ENCODE measurements around the gene NEK7. TPM values are rescaled to one million over a fixed set of nuclear protein-coding genes. Genes with fewer than 3 reads are reported as not detected.

NEK7 gene
- total and polyA plus RNA-seq, 2 donors (not counting 1 experiment from before 2014, with no cell fraction given) = 8.1 to 75.4 TPM

GRCh38 chr1:198328458-198329032 is 171.7 kb downstream of the NEK7 start:
- no peaks in the 10 kb centered on the region for H3K9me3 Mint-ChIP-seq (ENCODE audit: insufficient read depth)
- peaks cover 4% of the 10 kb centered on the region for H3K27me3 Mint-ChIP-seq
- H4K20me1 ChIP-seq (ENCODE audit: control insufficient read depth, insufficient read depth, low read length, poor library complexity, severe bottlenecking) = no peaks in the 10 kb centered on the region
- no peaks in the 10 kb centered on the region for H3K4me1 Mint-ChIP-seq
- no peak overlapping the region for H2AFZ ChIP-seq (ENCODE audit: insufficient read depth, low read depth, low read length, poor library complexity, severe bottlenecking)
- H3K4me1 ChIP-seq (ENCODE audit: control insufficient read depth in 2 of 2, insufficient read depth in 2 of 2, low read length in 2 of 2) = no peaks in the 10 kb centered on the region
- DNase-seq (no peak), ATAC-seq (ENCODE audit: low read depth) (no peak)
- CTCF ChIA-PET = no interaction called here
- no peaks in the 10 kb centered on the region for H3K79me2 ChIP-seq (ENCODE audit: control insufficient read depth, insufficient read depth, low read length)
- peaks cover 0 to 4% (median 0%) of the 10 kb centered on the region in 3 donors for H3K9me3 ChIP-seq (ENCODE audit: control extremely low read depth in 1 of 3, control insufficient read depth in 2 of 3, insufficient read depth in 1 of 3, low read length in 2 of 3)
- TF ChIP-seq EZH2 (IDR thresholded peaks at IDR 0.05; ENCODE audit: borderline replicate concordance, insufficient read depth, low read depth, low read length, poor library complexity, severe bottlenecking) (no peak), CTCF (IDR thresholded peaks at IDR 0.05) (no peak)
- intact Hi-C loops (cut with micrococcal nuclease) = no loop called here
- H3K4me3 Mint-ChIP-seq = no peak overlapping the region
- no peak overlapping the region for H3K9ac ChIP-seq (ENCODE audit: low read length)
- no peaks in the 10 kb centered on the region for H3K27me3 ChIP-seq (replicated peaks in 1 of 4; ENCODE audit: control extremely low read depth in 1 of 4, control insufficient read depth in 3 of 4, insufficient read depth in 4 of 4, low read length in 3 of 4)
- WGBS (ENCODE audit: insufficient coverage) = 97% methylated on average over 6 of the region's 10 CpGs
- no peak overlapping the region for H3K4me3 ChIP-seq (ENCODE audit: control extremely low read depth in 1 of 5, extremely low read depth in 1 of 5, insufficient read depth in 1 of 5, low read depth in 2 of 5, low read length in 4 of 5)
- POLR2A ChIA-PET = no interaction called here
- no peak overlapping the region for H3K27ac ChIP-seq (ENCODE audit: low read length in 2 of 2)
- no peak overlapping the region for H3K4me2 ChIP-seq (replicated peaks; ENCODE audit: low read depth, low read length, poor library complexity, severe bottlenecking)
- no peak overlapping the region for H3K27ac Mint-ChIP-seq
- H3K36me3 ChIP-seq (replicated peaks in 1 of 2; ENCODE audit: control extremely low read depth in 1 of 2, control insufficient read depth in 1 of 2, extremely low read depth in 1 of 2, insufficient read depth in 2 of 2, low read length in 1 of 2) = no peaks in the 10 kb centered on the region

- no peak overlapping the region for H3K27ac Mint-ChIP-seq
- H3K36me3 ChIP-seq (replicated peaks in 1 of 2; ENCODE audit: control extremely low read depth in 1 of 2, control insufficient read depth in 1 of 2, extremely low read depth in 1 of 2, insufficient read depth in 2 of 2, low read length in 1 of 2) = no peaks in the 10 kb centered on the region
- 100% methylated on average over 1 of the region's 2 CpGs for WGBS (ENCODE audit: insufficient coverage)
Observed at GRCh38 chr1:198330982-198331615, 174.3 kb downstream of the NEK7 start.

More at GRCh38 chr1:198330982-198331615, 174.3 kb downstream of the NEK7 start:
- ChIA-PET CTCF (no interaction called here), POLR2A (no interaction called here)
- Mint-ChIP-seq H3K4me3 (no peak overlapping the region), H3K9me3 (ENCODE audit: insufficient read depth) (peaks cover 4% of the 10 kb centered on the region), H3K27me3 (peaks cover 6% of the 10 kb centered on the region), H3K4me1 (no peaks in the 10 kb centered on the region)
- TF ChIP-seq EZH2 (IDR thresholded peaks at IDR 0.05; ENCODE audit: borderline replicate concordance, insufficient read depth, low read depth, low read length, poor library complexity, severe bottlenecking) (no peak), CTCF (IDR thresholded peaks at IDR 0.05) (no peak)
- no peak overlapping the region for H2AFZ ChIP-seq (ENCODE audit: insufficient read depth, low read depth, low read length, poor library complexity, severe bottlenecking)
- no peaks in the 10 kb centered on the region for H4K20me1 ChIP-seq (ENCODE audit: control insufficient read depth, insufficient read depth, low read length, poor library complexity, severe bottlenecking)
- peaks cover 0 to 4% (median 0%) of the 10 kb centered on the region in 3 donors for H3K9me3 ChIP-seq (ENCODE audit: control extremely low read depth in 1 of 3, control insufficient read depth in 2 of 3, insufficient read depth in 1 of 3, low read length in 2 of 3)
- no peak overlapping the region for H3K27ac ChIP-seq (ENCODE audit: low read length in 2 of 2)
- H3K27me3 ChIP-seq (replicated peaks in 1 of 4; ENCODE audit: control extremely low read depth in 1 of 4, control insufficient read depth in 3 of 4, insufficient read depth in 4 of 4, low read length in 3 of 4) = no peaks in the 10 kb centered on the region
- no peak overlapping the region for H3K4me3 ChIP-seq (ENCODE audit: control extremely low read depth in 1 of 5, extremely low read depth in 1 of 5, insufficient read depth in 1 of 5, low read depth in 2 of 5, low read length in 4 of 5)
- no peak overlapping the region for H3K9ac ChIP-seq (ENCODE audit: low read length)
- H3K79me2 ChIP-seq (ENCODE audit: control insufficient read depth, insufficient read depth, low read length) = no peaks in the 10 kb centered on the region
- H3K4me1 ChIP-seq (ENCODE audit: control insufficient read depth in 2 of 2, insufficient read depth in 2 of 2, low read length in 2 of 2) = no peaks in the 10 kb centered on the region
- intact Hi-C loops (cut with micrococcal nuclease) = no loop called here
- H3K4me2 ChIP-seq (replicated peaks; ENCODE audit: low read depth, low read length, poor library complexity, severe bottlenecking) = no peak overlapping the region
- no peak for DNase-seq
- ATAC-seq (ENCODE audit: low read depth) = no peak

Data from B cell (primary cell).